ENCODE results near the gene TEAD4. TPM values are rescaled to one million over a fixed set of nuclear protein-coding genes. Genes with fewer than 3 reads are reported as not detected.
"Not testable (repeated sequence)": the region's sequence is repeated elsewhere in the genome, so short reads cannot be mapped to it uniquely, and the experiment has no call there.

The TEAD4 gene
- total RNA-seq, 6 experiments from 2014 or later = 0.81 to 8.5 (median 3.0) TPM

GRCh38 chr12:3061059-3061458 is 101.9 kb downstream of the TEAD4 start:
- Histone ChIP-seq H3K9me3 (no peaks in the 10 kb centered on the region), H3K4me3 (no peak overlapping the region), H3K4me1 (no peaks in the 10 kb centered on the region), H3K36me3 (no peaks in the 10 kb centered on the region), H3K27ac (no peak overlapping the region), H3K27me3 (no peaks in the 10 kb centered on the region)
- DNase-seq = no peak
- intact Hi-C loops (cut with DNase I) = no loop called here
- ATAC-seq = no peak
- TF ChIP-seq POLR2A (IDR thresholded peaks at IDR 0.05) (no peak), CTCF (IDR thresholded peaks at IDR 0.05) (no peak)
- 56% methylated on average over 5 of the region's 5 CpGs for WGBS (ENCODE audit: insufficient coverage, low coverage, low lambda C conversion rate, missing lambda C conversion rate)

- Histone ChIP-seq H3K27me3 (no peaks in the 10 kb centered on the region), H3K4me3 (no peak overlapping the region), H3K27ac (no peak overlapping the region), H3K9me3 (no peaks in the 10 kb centered on the region), H3K4me1 (no peaks in the 10 kb centered on the region), H3K36me3 (no peaks in the 10 kb centered on the region)
- WGBS (ENCODE audit: insufficient coverage, low coverage, low lambda C conversion rate, missing lambda C conversion rate) = 64% methylated on average over 2 of the region's 3 CpGs
- TF ChIP-seq CTCF (IDR thresholded peaks at IDR 0.05) (no peak), POLR2A (IDR thresholded peaks at IDR 0.05) (no peak)
- intact Hi-C loops (cut with DNase I) = no loop called here
- DNase-seq (no peak), ATAC-seq (no peak)
These were observed 102.5 kb downstream of the TEAD4 start for GRCh38 chr12:3061501-3062215.

- no peaks in the 10 kb centered on the region for H3K27me3 ChIP-seq
- DNase-seq = no peak
- ATAC-seq = no peak
- no peaks in the 10 kb centered on the region for H3K36me3 ChIP-seq
- no peak overlapping the region for H3K4me3 ChIP-seq
- TF ChIP-seq CTCF (IDR thresholded peaks at IDR 0.05) (no peak), POLR2A (IDR thresholded peaks at IDR 0.05) (no peak)
- intact Hi-C loops (cut with DNase I) = no loop called here
- H3K27ac ChIP-seq = no peak overlapping the region
- 79% methylated on average over 2 of the region's 2 CpGs for WGBS (ENCODE audit: insufficient coverage, low coverage, low lambda C conversion rate, missing lambda C conversion rate)
- H3K9me3 ChIP-seq = no peaks in the 10 kb centered on the region
- H3K4me1 ChIP-seq = no peaks in the 10 kb centered on the region
These were observed 106.1 kb downstream of the TEAD4 start for GRCh38 chr12:3065300-3065699.

- intact Hi-C loops (cut with DNase I); ATAC-seq: not testable (repeated sequence)
These were observed 106.6 kb downstream of the TEAD4 start for GRCh38 chr12:3065846-3066245.

GRCh38 chr12:3069714-3070113 is 110.5 kb downstream of the TEAD4 start:
- Histone ChIP-seq H3K36me3 (no peaks in the 10 kb centered on the region), H3K27me3 (no peaks in the 10 kb centered on the region), H3K4me3 (no peak overlapping the region), H3K27ac (no peak overlapping the region), H3K9me3 (no peaks in the 10 kb centered on the region), H3K4me1 (no peaks in the 10 kb centered on the region)
- ATAC-seq (no peak), DNase-seq (no peak)
- intact Hi-C loops (cut with DNase I) = loop anchor here (5.0 to 10.0 kb wide), 4 partner anchors 65 to 208 kb away; no protein-coding TSS in a partner anchor
- no peak for TF ChIP-seq CTCF (IDR thresholded peaks at IDR 0.05)
- TF ChIP-seq POLR2A (IDR thresholded peaks at IDR 0.05) = no peak
- 73% methylated on average over 4 of the region's 4 CpGs for WGBS (ENCODE audit: insufficient coverage, low coverage, low lambda C conversion rate, missing lambda C conversion rate)

More at GRCh38 chr12:3065846-3066245, 106.6 kb downstream of the TEAD4 start:
- not testable (repeated sequence) for H3K27me3 ChIP-seq, DNase-seq, H3K4me1 ChIP-seq, H3K36me3 ChIP-seq, H3K9me3 ChIP-seq, H3K27ac ChIP-seq, H3K4me3 ChIP-seq
- 82% methylated on average over 2 of the region's 3 CpGs for WGBS (ENCODE audit: insufficient coverage, low coverage, low lambda C conversion rate, missing lambda C conversion rate)
